RWPE2 (cell line): Measurements from ENCODE around the gene PIN1.
"Not testable (repeated sequence)": the region's sequence is repeated elsewhere in the genome, so short reads cannot be mapped to it uniquely, and the experiment has no call there.

Experiments used
- ATAC-seq: fragments of 200-7000 bp; cut with Tn5 transposase; 3 replicates; pipeline ENCODE4 v1.9.1; 2021; ENCODE audit warnings: low read depth
- DNase-seq: peaks from one replicate; pipeline ENCODE4 v3.0.0-alpha.2; 2020; ENCODE audit warnings: low spot score
- H3K27ac ChIP-seq: fragments of 450-650 bp; 2 replicates; pipeline ENCODE4 v1.5.1; 2017; ENCODE audit warnings: mild to moderate bottlenecking; ENCODE audit not compliant: poor library complexity, severe bottlenecking
- H3K27me3 ChIP-seq: fragments of 250-450 bp; sonication (Bioruptor Pico); 2 replicates; pipeline ENCODE4 v1.5.1; 2021; ENCODE audit warnings: mild to moderate bottlenecking, moderate library complexity; ENCODE audit not compliant: insufficient read depth, poor library complexity, severe bottlenecking
- H3K36me3 ChIP-seq: fragments of 250-450 bp; sonication (Bioruptor Pico); 2 replicates; pipeline ENCODE4 v1.5.1; 2020; ENCODE audit warnings: low read depth, mild to moderate bottlenecking, moderate library complexity
- H3K4me1 ChIP-seq: fragments of 250-450 bp; sonication (Bioruptor Pico); 2 replicates; pipeline ENCODE4 v1.5.1; 2021; ENCODE audit warnings: mild to moderate bottlenecking, moderate library complexity; ENCODE audit not compliant: insufficient read depth, poor library complexity, severe bottlenecking
- H3K4me3 ChIP-seq: fragments of 250-450 bp; sonication (Bioruptor Pico); 2 replicates; pipeline ENCODE4 v1.5.1; 2021; ENCODE audit warnings: mild to moderate bottlenecking, moderate library complexity; ENCODE audit not compliant: severe bottlenecking
- H3K9me3 ChIP-seq: fragments of 250-450 bp; sonication (Bioruptor Pico); 2 replicates; pipeline ENCODE4 v1.5.1; 2021; ENCODE audit warnings: mild to moderate bottlenecking, moderate library complexity; ENCODE audit not compliant: severe bottlenecking
- CTCF ChIP-seq: fragments of 450-650 bp; IDR thresholded peaks from one replicate; pipeline ENCODE4 v1.5.1; 2017; ENCODE audit warnings: mild to moderate bottlenecking, moderate library complexity; ENCODE audit not compliant: poor library complexity, severe bottlenecking

Gene PIN1

GRCh38 chr19:9789066-9789465 is 46.1 kb upstream of the PIN1 start:
- no peaks in the 10 kb centered on the region for H3K36me3 ChIP-seq
- H3K27me3 ChIP-seq, result no peaks in the 10 kb centered on the region
- no peak for DNase-seq
- no peak overlapping the region for H3K27ac ChIP-seq
- H3K4me3 ChIP-seq, result no peak overlapping the region
- no peak for ATAC-seq
- TF ChIP-seq CTCF, result no peak
- peaks cover 17% of the 10 kb centered on the region for H3K4me1 ChIP-seq
- no peaks in the 10 kb centered on the region for H3K9me3 ChIP-seq

- H3K9me3 ChIP-seq, H3K27me3 ChIP-seq, DNase-seq, H3K27ac ChIP-seq, H3K36me3 ChIP-seq, H3K4me3 ChIP-seq, ATAC-seq: not testable (repeated sequence)
- H3K4me1 ChIP-seq, result peaks cover 12% of the 10 kb centered on the region
These were observed 45.5 kb upstream of the PIN1 start for GRCh38 chr19:9789579-9789978.

- H3K27ac ChIP-seq, result peak overlapping the region; percentile 9
- H3K27me3 ChIP-seq, H3K9me3 ChIP-seq: not testable (repeated sequence)
These were observed 44.1 kb upstream of the PIN1 start for GRCh38 chr19:9791073-9791367.

GRCh38 chr19:9791552-9792205 is 43.4 kb upstream of the PIN1 start:
- Histone ChIP-seq H3K27ac (peak overlapping the region; percentile 33), H3K27me3 (no peaks in the 10 kb centered on the region), H3K4me1 (peaks cover 10% of the 10 kb centered on the region), H3K36me3 (no peaks in the 10 kb centered on the region), H3K9me3 (no peaks in the 10 kb centered on the region), H3K4me3 (peak overlapping the region; percentile 46)
- peak; percentile 97 for DNase-seq
- peak; percentile 87 for ATAC-seq
- TF ChIP-seq CTCF, result no peak

More at GRCh38 chr19:9791073-9791367, 44.1 kb upstream of the PIN1 start:
- peak overlapping the region; percentile 23 for H3K4me3 ChIP-seq
- not testable (repeated sequence) for H3K36me3 ChIP-seq, ATAC-seq, DNase-seq, H3K4me1 ChIP-seq

- no peaks in the 10 kb centered on the region for H3K36me3 ChIP-seq
- peaks cover 11% of the 10 kb centered on the region for H3K4me1 ChIP-seq
- no peaks in the 10 kb centered on the region for H3K27me3 ChIP-seq
- ATAC-seq, result peak; percentile 62
- peak overlapping the region; percentile 33 for H3K27ac ChIP-seq
- H3K4me3 ChIP-seq, result peak overlapping the region; percentile 46
- H3K9me3 ChIP-seq, result no peaks in the 10 kb centered on the region
- DNase-seq, result peak; percentile 96
- no peak for TF ChIP-seq CTCF
These were observed 42.7 kb upstream of the PIN1 start for GRCh38 chr19:9792206-9793070.
